BE2C (cell line): ENCODE measurements around the gene LPCAT3. TPM values are rescaled to one million over a fixed set of nuclear protein-coding genes. Genes with fewer than 3 reads are reported as not detected.

Experiments used
- DNase-seq: peaks from one replicate; pipeline ENCODE4 v3.0.0-alpha.2; 2020
- H3K27me3 ChIP-seq: fragments of 250-450 bp; sonication (Bioruptor Pico); 2 replicates; pipeline ENCODE4 v1.5.1; 2020; ENCODE audit warnings: mild to moderate bottlenecking
- H3K36me3 ChIP-seq: fragments of 250-450 bp; sonication (Bioruptor Pico); 2 replicates; pipeline ENCODE4 v1.5.1; 2020; ENCODE audit warnings: mild to moderate bottlenecking
- H3K4me1 ChIP-seq: fragments of 250-450 bp; sonication (Bioruptor Pico); 2 replicates; pipeline ENCODE4 v1.5.1; 2020
- H3K4me3 ChIP-seq: 2 replicates; pipeline ENCODE4 v1.5.1; 2011; ENCODE audit warnings: low read depth, low read length
- H3K9me3 ChIP-seq: fragments of 250-450 bp; sonication (Bioruptor Pico); 2 replicates; pipeline ENCODE4 v1.5.1; 2020
- polyA plus RNA-seq: library from polyadenylated mRNA; unstranded; fragments of >200 nt; gene quantifications from one replicate; pipeline ENCODE4 v1.2.1, GENCODE V29; 2012; ENCODE audit warnings: low read depth, missing spikeins; ENCODE audit not compliant: insufficient read length, insufficient read depth
- TF ChIP-seq, protein P1 (sequence below): IDR thresholded peaks from 2 replicates; pipeline ENCODE4 v1.5.1; 2012; ENCODE audit warnings: mild to moderate bottlenecking, low read depth, low read length

Gene LPCAT3, protein sequence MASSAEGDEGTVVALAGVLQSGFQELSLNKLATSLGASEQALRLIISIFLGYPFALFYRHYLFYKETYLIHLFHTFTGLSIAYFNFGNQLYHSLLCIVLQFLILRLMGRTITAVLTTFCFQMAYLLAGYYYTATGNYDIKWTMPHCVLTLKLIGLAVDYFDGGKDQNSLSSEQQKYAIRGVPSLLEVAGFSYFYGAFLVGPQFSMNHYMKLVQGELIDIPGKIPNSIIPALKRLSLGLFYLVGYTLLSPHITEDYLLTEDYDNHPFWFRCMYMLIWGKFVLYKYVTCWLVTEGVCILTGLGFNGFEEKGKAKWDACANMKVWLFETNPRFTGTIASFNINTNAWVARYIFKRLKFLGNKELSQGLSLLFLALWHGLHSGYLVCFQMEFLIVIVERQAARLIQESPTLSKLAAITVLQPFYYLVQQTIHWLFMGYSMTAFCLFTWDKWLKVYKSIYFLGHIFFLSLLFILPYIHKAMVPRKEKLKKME
- 29.9 TPM for polyA plus RNA-seq

DNA sequence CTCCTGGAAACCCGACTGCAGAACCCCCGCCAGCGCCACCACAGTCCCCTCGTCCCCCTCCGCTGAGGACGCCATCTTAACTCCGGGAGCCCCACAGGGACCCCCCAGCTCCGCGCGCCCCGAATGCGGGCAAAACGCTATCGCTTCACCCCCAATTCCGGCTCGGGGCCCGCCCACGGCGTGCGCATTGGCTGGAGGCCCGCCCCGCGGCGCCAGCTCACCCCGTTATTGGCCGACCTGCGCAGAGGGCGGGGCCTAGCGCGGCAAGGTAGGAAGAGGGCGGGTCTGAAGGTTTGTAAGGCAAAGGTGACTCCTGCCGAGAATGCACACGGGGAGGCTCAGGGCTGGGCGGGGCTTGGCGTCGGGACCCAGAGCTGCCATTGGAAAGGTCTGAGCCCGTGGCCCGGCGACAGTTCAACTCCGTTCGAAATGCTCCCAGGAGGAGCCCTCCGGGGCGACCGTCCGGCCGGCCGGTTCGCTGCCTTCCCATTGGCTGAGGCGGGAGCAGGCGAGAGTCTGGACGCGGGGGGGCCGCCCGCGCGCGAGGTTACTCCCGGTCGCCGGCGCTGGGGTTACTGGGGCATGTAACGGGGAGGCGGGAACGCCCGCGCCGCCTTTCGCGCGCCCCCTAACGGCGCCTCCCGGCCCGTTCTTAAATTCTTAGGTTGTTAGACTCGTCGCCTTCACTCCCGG, at the start of gene LPCAT3:
TSS of gene LPCAT3 (minus strand) at position 127 of the 693 bp plus-strand sequence. CDS start at position 75, 52 bp downstream.
- TF ChIP-seq, protein P1, sequence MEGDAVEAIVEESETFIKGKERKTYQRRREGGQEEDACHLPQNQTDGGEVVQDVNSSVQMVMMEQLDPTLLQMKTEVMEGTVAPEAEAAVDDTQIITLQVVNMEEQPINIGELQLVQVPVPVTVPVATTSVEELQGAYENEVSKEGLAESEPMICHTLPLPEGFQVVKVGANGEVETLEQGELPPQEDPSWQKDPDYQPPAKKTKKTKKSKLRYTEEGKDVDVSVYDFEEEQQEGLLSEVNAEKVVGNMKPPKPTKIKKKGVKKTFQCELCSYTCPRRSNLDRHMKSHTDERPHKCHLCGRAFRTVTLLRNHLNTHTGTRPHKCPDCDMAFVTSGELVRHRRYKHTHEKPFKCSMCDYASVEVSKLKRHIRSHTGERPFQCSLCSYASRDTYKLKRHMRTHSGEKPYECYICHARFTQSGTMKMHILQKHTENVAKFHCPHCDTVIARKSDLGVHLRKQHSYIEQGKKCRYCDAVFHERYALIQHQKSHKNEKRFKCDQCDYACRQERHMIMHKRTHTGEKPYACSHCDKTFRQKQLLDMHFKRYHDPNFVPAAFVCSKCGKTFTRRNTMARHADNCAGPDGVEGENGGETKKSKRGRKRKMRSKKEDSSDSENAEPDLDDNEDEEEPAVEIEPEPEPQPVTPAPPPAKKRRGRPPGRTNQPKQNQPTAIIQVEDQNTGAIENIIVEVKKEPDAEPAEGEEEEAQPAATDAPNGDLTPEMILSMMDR = peak; percentile 74
- peaks cover 3% of the 10 kb centered on the region; the same call in 1 of the 2 replicates for H3K4me1 ChIP-seq
- DNase-seq = peak; percentile 99
- no peaks in the 10 kb centered on the region for H3K36me3 ChIP-seq
- H3K4me3 ChIP-seq = peak within 1 kb of the TSS; percentile 92
- H3K9me3 ChIP-seq = no peaks in the 10 kb centered on the region
- no peaks in the 10 kb centered on the region for H3K27me3 ChIP-seq

DNA sequence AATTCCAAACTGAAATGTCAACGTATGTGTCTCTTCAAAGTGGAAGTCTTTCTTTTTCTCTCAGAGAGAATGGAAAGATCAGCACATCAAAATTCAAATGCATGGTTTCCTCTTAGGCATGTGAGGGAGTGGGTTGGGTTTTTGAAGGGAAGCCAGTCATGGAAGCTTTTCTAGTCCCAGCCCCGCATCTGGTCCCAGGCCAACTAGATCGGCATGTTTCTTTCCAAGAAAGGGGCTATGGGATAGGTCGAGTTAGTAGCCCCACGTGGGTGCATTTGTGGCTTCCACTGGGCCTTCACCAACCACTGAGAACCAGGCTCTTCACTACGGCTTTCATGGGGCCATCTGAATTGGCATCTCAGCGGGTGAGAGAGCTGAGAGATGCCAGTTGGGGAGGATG, 48.8 kb upstream of the LPCAT3 start:
- H3K4me3 ChIP-seq = no peak overlapping the region
- H3K4me1 ChIP-seq = no peaks in the 10 kb centered on the region
- peaks cover 63% of the 10 kb centered on the region for H3K27me3 ChIP-seq
- DNase-seq = no peak
- H3K9me3 ChIP-seq = no peaks in the 10 kb centered on the region
- no peaks in the 10 kb centered on the region for H3K36me3 ChIP-seq
- TF ChIP-seq, protein P1 = no peak

DNA sequence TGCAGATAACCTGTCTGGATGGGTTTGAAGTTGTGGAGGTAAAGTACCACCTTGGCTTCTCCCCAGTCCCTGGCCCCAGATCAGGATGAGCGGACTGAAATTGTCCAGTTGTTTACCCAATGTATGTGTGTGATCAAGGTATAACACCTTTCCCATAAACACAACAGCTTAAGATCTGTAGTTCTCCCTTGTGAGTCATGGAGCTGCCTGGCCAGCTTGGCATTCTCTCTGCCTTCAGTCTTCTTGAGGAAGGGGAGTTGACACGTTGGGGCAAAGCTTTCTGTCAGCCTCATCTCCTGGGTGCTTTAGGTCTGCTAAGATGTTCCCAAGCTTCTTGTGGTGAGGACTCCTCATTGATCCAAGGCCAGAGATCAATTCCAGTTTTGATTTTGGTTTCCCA, 48.3 kb upstream of the LPCAT3 start:
- peaks cover 60% of the 10 kb centered on the region for H3K27me3 ChIP-seq
- H3K4me3 ChIP-seq = no peak overlapping the region
- no peaks in the 10 kb centered on the region for H3K36me3 ChIP-seq
- H3K9me3 ChIP-seq = no peaks in the 10 kb centered on the region
- no peaks in the 10 kb centered on the region for H3K4me1 ChIP-seq
- TF ChIP-seq, protein P1 = no peak
- DNase-seq = no peak

DNA sequence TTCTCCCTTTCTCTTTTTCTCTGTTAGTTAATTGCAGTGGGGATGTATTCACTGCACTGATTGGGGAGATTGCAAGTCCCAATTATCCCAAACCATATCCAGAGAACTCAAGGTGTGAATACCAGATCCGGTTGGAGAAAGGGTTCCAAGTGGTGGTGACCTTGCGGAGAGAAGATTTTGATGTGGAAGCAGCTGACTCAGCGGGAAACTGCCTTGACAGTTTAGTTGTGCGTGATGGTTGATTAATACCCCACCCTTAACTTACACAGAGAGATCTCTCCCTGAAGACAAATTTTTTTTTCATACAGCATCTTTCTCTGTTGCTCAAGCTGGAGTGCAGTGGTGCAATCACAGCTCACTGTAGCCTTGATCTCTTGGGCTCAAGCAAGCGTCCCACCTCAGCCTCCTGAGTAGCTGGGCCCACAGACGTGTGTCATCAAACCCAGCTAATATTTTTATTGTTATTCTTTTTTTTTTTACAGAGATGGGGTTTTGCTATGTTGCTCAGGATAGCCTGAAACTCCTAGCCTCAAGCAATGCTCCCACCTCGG, 46.9 kb upstream of the LPCAT3 start:
- TF ChIP-seq, protein P1 = no peak
- no peaks in the 10 kb centered on the region for H3K36me3 ChIP-seq
- H3K9me3 ChIP-seq = no peaks in the 10 kb centered on the region
- no peaks in the 10 kb centered on the region for H3K4me1 ChIP-seq
- peaks cover 64% of the 10 kb centered on the region for H3K27me3 ChIP-seq
- DNase-seq = no peak
- no peak overlapping the region for H3K4me3 ChIP-seq

DNA sequence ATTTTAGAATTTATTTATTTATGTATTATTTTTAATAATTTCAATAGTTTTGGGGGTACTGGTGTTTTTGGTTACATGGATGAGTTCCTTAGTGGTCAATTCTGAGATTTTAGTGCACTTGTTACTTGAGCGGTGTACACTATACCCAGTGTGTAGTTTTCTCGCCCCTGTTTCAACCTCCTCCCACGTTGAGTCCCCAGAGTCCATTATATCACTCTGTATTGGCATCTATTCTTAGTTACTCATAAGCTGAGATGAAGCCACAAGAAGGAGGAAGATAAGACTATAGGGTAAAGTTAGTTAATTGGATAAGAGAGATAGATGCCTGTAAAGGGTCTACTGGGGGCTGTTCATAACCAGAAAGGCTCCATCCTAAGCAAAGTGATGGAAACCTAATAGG, 46.2 kb upstream of the LPCAT3 start:
- H3K27me3 ChIP-seq = peaks cover 66% of the 10 kb centered on the region
- no peaks in the 10 kb centered on the region for H3K36me3 ChIP-seq
- TF ChIP-seq, protein P1 = no peak
- no peaks in the 10 kb centered on the region for H3K9me3 ChIP-seq
- no peaks in the 10 kb centered on the region for H3K4me1 ChIP-seq
- DNase-seq = no peak
- H3K4me3 ChIP-seq = no peak overlapping the region
